ENCODE results near the gene MCRIP2.

DNA sequence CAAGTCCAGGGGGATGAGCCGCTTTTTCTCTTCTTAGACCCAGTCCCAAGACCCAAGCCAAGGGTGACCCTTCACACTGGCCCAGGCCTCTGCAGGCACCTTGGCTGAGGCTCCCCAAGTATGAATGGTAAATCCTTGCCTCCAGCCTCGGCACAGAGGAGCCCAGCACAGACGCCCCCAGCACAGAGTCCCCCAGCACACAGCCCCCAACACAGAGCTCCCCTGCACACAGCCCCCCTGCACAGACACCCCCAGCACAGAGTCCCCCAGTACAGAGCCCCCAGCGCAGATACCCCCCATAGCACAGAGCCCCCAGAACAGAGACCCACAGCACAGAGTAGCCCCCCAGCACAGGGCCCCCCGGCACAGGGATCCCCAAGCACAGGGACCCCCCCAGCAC, 1.0 kb upstream of the MCRIP2 start:
- TF ChIP-seq CTCF (IDR thresholded peaks at IDR 0.05; ENCODE audit: low read depth, low read length, poor library complexity, severe bottlenecking) (no peak), EZH2phosphoT487 (IDR thresholded peaks at IDR 0.05; ENCODE audit: borderline replicate concordance, low read length) (no peak)
